Stimulated activated naive CD8-positive, alpha-beta T cell treated with anti-CD3 and anti-CD28 coated beads, Interleukin-15, Interleukin-2, amounts not matched to agents 100 ng/mL and 50 ng/mL, for 24 hours (primary cell): Measurements from ENCODE around the gene MAP2K5.

Experiments used
- H3K27ac Mint-ChIP-seq: one replicate; pipeline ENCODE4 v1.8.0; 2021; ENCODE audit warnings: mild to moderate bottlenecking, mixed read lengths
- H3K27me3 Mint-ChIP-seq: one replicate; pipeline ENCODE4 v1.8.0; 2021; ENCODE audit warnings: mixed read lengths
- H3K36me3 Mint-ChIP-seq: one replicate; pipeline ENCODE4 v1.8.0; 2021; ENCODE audit warnings: low read depth, mixed read lengths
- H3K4me1 Mint-ChIP-seq: one replicate; pipeline ENCODE4 v1.8.0; 2021; ENCODE audit warnings: low read depth, mixed read lengths
- H3K4me3 Mint-ChIP-seq: one replicate; pipeline ENCODE4 v1.8.0; 2021; ENCODE audit warnings: mild to moderate bottlenecking, mixed read lengths
- H3K9me3 Mint-ChIP-seq: one replicate; pipeline ENCODE4 v1.8.0; 2021; ENCODE audit warnings: mixed read lengths

Gene MAP2K5

DNA sequence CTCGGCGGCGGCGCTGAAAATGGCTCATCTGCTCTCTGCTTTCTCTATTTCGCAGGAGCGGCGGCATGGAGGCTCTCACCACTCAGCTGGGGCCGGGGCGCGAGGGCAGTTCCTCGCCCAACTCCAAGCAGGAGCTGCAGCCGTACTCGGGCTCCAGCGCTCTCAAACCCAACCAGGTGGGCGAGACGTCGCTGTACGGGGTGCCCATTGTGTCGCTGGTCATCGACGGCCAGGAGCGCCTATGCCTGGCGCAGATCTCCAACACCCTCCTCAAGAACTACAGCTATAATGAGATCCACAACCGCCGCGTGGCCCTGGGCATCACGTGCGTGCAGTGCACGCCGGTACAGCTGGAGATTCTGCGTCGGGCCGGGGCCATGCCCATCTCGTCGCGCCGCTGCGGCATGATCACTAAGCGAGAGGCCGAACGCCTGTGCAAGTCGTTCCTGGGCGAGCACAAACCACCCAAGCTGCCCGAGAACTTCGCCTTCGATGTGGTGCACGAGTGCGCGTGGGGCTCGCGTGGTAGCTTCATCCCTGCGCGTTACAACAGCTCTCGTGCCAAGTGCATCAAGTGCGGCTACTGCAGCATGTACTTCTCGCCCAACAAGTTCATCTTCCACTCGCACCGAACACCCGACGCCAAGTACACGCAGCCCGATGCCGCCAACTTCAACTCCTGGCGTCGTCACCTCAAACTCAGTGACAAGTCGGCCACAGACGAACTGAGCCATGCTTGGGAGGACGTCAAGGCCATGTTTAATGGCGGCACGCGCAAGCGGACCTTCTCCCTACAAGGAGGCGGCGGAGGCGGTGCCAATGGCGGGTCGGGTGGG, 283.6 kb downstream of the MAP2K5 start:
- Mint-ChIP-seq H3K36me3 (no peaks in the 10 kb centered on the region), H3K4me1 (peaks cover 58% of the 10 kb centered on the region), H3K9me3 (no peaks in the 10 kb centered on the region), H3K27ac (no peak overlapping the region), H3K4me3 (peak overlapping the region; percentile 12), H3K27me3 (peaks cover 76% of the 10 kb centered on the region)

DNA sequence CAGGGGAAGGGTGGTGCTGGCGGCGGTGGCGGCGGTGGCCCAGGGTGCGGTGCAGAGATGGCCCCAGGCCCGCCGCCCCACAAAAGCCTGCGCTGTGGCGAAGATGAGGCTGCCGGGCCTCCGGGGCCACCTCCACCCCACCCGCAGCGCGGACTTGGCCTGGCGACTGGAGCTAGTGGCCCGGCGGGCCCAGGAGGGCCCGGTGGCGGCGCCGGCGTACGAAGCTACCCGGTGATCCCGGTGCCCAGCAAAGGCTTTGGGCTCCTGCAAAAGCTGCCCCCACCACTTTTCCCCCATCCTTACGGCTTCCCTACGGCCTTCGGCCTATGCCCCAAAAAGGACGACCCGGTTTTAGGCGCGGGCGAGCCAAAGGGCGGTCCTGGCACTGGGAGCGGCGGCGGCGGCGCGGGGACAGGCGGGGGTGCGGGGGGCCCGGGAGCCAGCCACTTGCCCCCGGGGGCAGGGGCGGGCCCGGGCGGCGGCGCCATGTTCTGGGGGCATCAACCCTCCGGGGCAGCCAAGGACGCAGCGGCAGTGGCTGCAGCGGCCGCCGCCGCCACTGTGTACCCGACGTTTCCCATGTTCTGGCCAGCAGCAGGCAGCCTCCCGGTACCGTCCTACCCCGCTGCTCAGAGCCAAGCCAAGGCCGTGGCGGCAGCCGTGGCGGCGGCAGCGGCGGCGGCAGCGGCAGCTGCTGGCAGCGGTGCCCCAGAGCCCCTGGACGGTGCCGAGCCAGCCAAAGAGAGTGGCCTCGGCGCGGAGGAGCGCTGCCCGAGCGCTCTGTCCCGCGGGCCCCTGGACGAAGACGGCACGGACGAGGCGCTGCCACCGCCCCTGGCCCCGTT, 284.4 kb downstream of the MAP2K5 start:
- H3K27ac Mint-ChIP-seq = no peak overlapping the region
- no peaks in the 10 kb centered on the region for H3K9me3 Mint-ChIP-seq
- H3K36me3 Mint-ChIP-seq = no peaks in the 10 kb centered on the region
- H3K4me1 Mint-ChIP-seq = peaks cover 51% of the 10 kb centered on the region
- peaks cover 74% of the 10 kb centered on the region for H3K27me3 Mint-ChIP-seq
- H3K4me3 Mint-ChIP-seq = no peak overlapping the region

DNA sequence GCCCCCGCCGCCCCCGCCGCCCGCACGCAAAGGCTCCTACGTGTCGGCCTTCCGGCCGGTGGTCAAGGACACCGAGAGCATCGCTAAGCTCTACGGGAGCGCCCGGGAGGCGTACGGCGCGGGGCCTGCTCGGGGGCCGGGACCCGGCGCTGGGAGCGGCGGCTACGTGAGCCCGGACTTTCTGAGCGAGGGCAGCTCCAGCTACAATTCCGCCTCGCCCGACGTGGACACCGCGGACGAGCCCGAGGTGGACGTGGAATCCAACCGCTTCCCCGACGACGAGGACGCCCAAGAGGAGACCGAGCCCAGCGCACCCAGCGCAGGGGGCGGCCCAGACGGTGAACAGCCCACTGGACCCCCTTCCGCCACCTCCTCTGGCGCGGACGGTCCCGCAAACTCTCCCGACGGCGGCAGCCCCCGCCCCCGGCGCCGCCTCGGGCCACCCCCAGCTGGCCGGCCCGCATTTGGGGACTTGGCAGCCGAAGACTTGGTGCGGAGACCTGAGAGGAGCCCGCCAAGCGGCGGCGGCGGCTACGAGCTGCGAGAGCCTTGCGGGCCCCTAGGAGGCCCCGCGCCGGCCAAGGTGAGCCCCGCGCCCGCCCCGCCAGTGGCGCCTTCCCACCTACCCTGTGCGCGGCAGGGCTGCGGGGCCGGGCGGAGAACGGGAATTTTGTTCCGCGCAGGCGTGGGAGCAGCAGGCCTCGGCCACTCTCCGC, 285.2 kb downstream of the MAP2K5 start:
- Mint-ChIP-seq H3K4me1 (peaks cover 43% of the 10 kb centered on the region), H3K4me3 (no peak overlapping the region), H3K27me3 (peaks cover 73% of the 10 kb centered on the region)

DNA sequence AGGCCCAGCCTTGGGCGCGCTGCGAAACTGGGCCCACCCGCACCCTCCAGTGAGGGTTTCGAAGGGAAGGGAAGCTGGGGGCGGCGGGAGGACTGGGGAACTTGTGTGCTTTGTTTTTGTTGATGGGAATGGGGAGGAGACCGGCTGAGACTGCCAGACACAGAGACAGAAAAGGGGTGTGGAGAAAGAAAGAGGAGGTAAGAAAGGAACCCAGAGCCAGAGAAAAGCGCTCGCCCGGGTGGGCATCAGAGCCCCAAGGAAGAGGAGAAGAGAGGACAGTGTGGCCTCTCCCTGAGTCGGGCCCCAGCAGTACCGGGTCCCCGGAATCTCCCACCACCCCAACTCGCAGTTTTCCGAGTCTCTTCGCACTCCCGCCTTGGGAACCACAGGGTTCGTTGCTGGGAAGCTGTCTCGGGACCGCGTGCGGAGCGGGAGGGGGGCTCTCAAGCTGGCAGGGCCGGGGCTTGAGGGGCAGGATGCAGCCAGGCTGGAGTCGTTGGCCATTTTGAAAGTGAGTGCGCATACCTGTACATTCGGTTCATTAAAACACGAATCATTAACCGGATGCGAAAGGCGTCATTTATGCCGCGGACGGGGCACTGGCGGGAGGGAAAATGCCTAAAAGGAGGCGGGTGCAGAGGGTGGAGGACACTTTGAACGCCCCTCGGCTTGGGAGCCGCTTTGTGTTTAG, 285.9 kb downstream of the MAP2K5 start:
- Mint-ChIP-seq H3K4me3 (peak overlapping the region; percentile 30), H3K36me3 (no peaks in the 10 kb centered on the region), H3K27me3 (peaks cover 77% of the 10 kb centered on the region), H3K27ac (peak overlapping the region; percentile 21), H3K9me3 (no peaks in the 10 kb centered on the region), H3K4me1 (peaks cover 48% of the 10 kb centered on the region)

More for the DNA sequence above, 285.2 kb downstream of the MAP2K5 start:
- Mint-ChIP-seq H3K27ac (no peak overlapping the region), H3K36me3 (no peaks in the 10 kb centered on the region), H3K9me3 (no peaks in the 10 kb centered on the region)

DNA sequence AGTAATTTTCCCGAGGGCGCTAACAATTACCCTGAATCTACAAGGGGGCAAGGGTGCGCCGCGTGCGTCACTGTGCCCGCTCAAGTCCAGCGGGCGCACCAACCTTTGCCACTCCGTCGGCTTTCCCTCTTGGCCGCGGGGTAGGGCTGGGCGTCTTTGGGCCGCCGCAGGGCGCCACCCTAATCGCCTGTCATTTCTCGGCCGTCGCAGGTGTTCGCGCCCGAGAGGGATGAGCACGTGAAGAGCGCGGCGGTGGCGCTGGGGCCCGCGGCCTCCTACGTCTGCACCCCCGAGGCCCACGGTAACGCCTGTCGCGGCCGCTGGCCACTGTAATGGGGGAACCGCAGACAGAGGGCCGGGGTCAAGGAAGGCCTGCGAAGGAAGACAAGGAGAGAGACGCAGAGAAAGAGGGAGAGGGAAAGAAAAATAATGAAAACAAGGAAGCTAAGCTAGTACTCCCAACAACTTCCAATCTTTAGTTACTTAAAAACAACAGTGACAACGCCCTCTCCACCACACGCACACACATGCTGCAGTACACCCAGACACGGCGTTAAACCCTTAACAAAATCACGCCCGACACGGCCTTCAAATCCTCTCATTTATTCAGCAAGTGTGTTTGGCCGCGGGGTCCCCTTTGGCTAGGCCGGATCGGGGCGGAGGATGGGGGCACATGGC, 286.6 kb downstream of the MAP2K5 start:
- Mint-ChIP-seq H3K27me3 (peaks cover 77% of the 10 kb centered on the region), H3K9me3 (no peaks in the 10 kb centered on the region), H3K27ac (no peak overlapping the region), H3K4me3 (peak overlapping the region; percentile 45), H3K4me1 (peaks cover 48% of the 10 kb centered on the region), H3K36me3 (no peaks in the 10 kb centered on the region)

DNA sequence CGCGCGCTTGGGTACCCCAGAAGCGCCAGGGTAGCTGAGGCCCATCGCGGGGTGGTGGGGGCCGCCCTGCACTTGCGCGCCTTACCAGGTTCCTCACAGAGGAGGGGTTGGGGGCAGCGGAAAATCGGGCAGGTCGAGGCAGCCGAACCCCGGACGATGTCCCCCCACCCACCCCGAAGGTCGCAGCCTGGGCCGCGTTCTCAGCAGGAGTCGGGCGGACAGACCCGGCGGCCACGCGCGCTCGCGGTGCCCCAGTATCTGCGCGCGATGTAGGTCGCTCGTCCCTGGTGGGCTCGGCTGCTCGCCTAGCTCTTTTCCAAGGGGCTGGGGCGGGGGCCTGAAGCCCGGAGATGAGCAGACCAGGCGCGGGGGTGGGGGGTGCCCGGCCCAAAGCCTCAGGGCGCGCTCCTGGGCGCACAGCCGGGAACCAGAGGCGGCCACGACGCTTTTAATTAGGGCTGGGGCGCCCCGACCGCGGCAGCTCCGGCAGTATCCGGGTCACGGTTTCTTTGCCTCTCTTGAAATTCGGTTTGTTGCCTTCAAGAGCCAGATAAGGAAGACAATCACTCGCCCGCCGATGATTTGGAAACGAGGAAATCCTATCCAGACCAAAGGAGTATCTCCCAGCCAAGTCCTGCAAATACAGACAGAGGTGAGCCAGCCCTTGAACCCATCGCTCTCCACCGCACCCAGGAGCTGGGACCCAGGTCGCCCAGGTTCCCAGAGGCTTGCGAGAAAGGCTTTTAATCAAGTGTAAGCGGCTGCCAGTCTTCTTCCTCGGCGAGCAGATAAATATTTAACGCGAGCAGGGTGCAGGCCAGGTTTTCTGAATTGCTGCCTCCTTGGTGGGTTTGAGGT, 287.4 kb downstream of the MAP2K5 start:
- H3K36me3 Mint-ChIP-seq = no peaks in the 10 kb centered on the region
- no peak overlapping the region for H3K4me3 Mint-ChIP-seq
- H3K27me3 Mint-ChIP-seq = peaks cover 75% of the 10 kb centered on the region
- no peak overlapping the region for H3K27ac Mint-ChIP-seq
- peaks cover 51% of the 10 kb centered on the region for H3K4me1 Mint-ChIP-seq
- no peaks in the 10 kb centered on the region for H3K9me3 Mint-ChIP-seq

DNA sequence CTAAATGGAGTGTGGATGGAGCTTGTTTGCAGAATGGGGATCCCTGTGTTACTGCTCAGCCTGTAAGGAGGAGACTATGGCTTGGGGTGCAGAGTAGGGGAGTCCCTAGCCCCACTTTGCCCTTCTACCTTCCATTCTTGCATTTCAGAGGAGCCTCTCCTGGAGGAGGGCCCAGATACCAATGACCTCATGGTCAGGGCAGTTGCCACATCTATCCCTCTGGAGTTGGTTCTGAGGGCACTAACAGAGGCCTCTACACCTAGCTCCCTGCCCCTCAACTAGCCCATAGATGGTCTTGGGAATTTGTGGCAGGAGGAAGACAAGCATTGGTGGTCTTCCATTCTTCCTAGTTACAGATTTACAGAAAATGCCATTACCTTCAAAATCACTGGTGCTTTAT, 288.9 kb downstream of the MAP2K5 start:
- Mint-ChIP-seq H3K27ac (no peak overlapping the region), H3K4me3 (no peak overlapping the region), H3K4me1 (peaks cover 56% of the 10 kb centered on the region), H3K27me3 (peaks cover 74% of the 10 kb centered on the region), H3K9me3 (no peaks in the 10 kb centered on the region), H3K36me3 (no peaks in the 10 kb centered on the region)

DNA sequence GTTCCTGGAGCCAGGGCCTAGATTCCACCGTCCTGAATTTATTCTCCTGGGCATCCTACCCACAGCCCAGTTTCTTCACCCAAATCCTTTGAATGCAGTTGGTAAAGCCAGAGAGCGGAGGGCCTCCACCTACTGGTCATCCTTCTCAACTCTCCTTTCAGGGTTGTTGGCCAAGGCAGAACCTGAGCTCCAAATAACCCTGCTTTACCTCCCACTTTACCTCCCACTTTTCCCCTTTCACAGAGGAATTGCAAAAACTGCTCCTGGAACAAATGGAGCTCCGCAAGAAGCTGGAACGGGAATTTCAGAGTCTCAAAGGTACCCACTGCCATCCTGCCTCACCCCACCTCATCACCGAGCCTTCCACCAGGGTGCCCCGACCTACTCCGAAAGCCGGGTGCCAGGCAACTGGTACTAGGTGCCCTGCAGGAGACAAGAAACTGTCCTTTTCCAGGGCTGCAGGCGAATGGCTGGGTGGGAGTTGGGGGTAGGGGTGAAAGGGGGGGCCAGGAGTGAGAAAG, 289.6 kb downstream of the MAP2K5 start:
- no peaks in the 10 kb centered on the region for H3K36me3 Mint-ChIP-seq
- H3K4me1 Mint-ChIP-seq = peaks cover 57% of the 10 kb centered on the region
- no peak overlapping the region for H3K4me3 Mint-ChIP-seq
- H3K9me3 Mint-ChIP-seq = no peaks in the 10 kb centered on the region
- peaks cover 72% of the 10 kb centered on the region for H3K27me3 Mint-ChIP-seq
- H3K27ac Mint-ChIP-seq = no peak overlapping the region

DNA sequence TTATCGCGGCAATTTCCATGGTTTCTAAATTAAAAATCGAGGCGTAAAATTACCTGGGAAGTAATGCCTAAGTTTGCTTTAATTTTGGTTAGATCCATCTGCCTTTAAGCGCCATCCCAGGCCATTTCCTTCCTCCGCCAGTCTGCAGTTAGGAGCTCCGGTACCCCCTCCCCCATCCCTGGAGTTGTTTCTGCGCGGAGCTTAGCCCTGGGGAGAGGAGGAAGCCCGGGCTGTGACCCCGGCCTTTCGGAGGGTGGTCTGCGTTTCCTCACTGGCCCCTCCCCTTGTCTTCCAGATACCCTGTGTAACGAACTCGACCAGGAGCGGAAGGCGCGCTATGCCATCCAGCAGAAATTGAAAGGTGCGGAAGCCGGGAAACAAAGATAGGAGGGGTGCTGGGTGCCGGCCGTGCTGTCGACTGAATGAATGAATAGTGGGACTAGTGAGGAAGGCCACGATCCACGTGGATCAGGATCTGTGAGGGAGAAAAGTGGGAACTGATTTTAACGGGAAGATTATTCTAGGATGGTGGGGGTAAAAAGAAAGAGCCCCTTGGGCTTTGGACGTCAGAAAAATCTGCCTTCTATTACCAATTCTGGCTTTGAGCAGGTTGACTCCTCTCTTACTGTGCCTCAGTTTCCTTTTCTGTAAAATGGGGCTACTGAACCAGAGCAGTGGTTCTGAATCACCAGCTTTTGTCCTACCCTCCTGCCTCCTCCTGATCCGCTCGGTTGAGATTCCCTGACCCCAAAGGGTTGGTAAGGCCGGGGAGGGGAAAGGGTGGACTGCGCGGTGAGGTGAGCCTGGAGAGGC, 290.6 kb downstream of the MAP2K5 start:
- Mint-ChIP-seq H3K4me1 (peaks cover 56% of the 10 kb centered on the region), H3K27ac (no peak overlapping the region), H3K36me3 (no peaks in the 10 kb centered on the region), H3K4me3 (peak overlapping the region; percentile 72), H3K9me3 (no peaks in the 10 kb centered on the region), H3K27me3 (peaks cover 71% of the 10 kb centered on the region)

DNA sequence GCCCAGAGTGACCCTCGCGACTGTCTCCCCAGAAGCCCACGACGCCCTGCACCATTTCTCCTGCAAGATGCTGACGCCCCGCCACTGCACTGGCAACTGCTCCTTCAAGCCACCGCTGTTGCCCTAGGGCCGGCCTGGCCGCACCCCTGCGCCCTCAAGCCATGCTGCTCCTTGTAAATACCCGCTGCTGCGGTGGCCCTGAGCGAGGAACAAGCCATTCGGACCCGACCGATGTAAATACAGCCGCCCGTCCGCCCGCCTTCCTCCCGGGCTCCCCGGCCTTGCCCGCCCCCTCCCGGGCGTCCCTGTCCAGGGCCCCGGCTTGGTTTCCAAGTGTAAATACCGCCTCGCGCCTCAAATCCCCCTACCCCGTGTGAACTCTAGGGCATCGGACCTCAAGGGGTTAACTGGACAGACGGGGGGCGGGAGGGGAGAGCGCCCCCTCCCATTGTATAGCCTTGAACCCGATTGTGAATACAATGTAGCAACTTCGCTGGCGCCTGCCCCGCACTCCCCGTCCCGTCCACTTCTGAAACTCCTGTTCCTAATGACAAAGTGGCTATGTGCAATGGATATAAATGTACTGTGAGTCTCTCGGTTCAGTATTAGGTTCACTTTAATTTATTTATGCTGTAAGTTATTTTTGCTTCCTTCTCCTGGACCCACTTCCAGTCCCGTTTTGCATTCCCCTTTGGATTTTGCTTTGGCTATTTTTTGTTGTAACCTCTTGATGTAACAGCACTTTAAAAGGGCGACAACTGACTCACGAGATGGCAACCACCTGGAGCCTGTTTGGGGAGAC, 291.4 kb downstream of the MAP2K5 start:
- H3K27ac Mint-ChIP-seq = peak overlapping the region; percentile 19
- no peaks in the 10 kb centered on the region for H3K9me3 Mint-ChIP-seq
- H3K36me3 Mint-ChIP-seq = no peaks in the 10 kb centered on the region
- peaks cover 66% of the 10 kb centered on the region for H3K27me3 Mint-ChIP-seq
- peaks cover 55% of the 10 kb centered on the region for H3K4me1 Mint-ChIP-seq
- peak overlapping the region; percentile 72 for H3K4me3 Mint-ChIP-seq

DNA sequence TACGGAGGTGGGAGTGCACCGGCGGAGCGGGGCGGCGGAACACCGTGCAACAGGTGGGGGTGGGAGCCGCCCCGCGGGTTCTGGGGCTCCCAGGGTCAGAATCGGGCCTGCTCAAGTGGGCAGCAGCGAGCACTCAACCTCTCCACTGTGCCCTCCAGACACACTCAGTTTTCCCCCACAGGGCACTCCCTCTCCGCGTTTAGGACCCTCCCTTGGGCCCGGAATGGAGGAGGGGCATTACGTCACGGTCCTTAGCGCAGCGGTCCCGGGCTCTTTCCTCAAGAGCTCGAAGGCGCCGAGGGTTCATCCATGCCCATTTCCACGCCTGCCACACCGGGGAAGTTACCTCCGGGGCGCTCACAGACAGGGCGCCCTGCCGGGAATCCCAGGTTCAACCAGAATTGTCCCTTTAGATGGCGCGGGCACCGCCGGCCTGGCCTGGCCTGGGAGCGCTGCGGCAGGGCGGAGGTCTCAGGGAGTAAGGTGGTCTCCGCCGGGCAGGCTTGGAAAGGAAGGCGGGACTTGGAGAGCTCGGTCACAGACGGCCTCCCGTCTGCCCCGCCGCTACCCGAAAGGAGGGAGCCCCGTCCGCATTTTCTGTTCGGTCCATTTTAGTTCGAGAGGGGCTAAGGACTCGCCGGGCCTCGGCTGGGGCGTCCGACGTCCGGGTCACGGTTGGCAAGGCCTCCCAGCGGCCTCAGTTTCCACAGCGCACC, 292.2 kb downstream of the MAP2K5 start:
- peaks cover 1% of the 10 kb centered on the region for H3K36me3 Mint-ChIP-seq
- H3K4me1 Mint-ChIP-seq = peaks cover 57% of the 10 kb centered on the region
- no peak overlapping the region for H3K27ac Mint-ChIP-seq
- H3K4me3 Mint-ChIP-seq = peak overlapping the region; percentile 72
- peaks cover 60% of the 10 kb centered on the region for H3K27me3 Mint-ChIP-seq
- no peaks in the 10 kb centered on the region for H3K9me3 Mint-ChIP-seq
